Keratinocyte (primary cell): Measurements from ENCODE around the gene CORO7.
"Not testable (repeated sequence)": the region's sequence is repeated elsewhere in the genome, so short reads cannot be mapped to it uniquely, and the experiment has no call there.

Experiments
- EZH2 ChIP-seq: IDR thresholded peaks from one replicate; pipeline ENCODE4 v1.6.1; 2012; ENCODE audit warnings: inconsistent platforms, mild to moderate bottlenecking, low read length, moderate library complexity
- TF ChIP-seq, protein P1 (sequence below), 3 experiments: IDR thresholded peaks in 1 of 3; conservative IDR thresholded peaks in 1 of 3; optimal IDR thresholded peaks in 1 of 3; 2 replicates in 2 of 3; 3 replicates in 1 of 3; pipeline versions ENCODE3 to v1.5.1; 2011; ENCODE audit warnings: low read length in 3 of 3, mild to moderate bottlenecking in 3 of 3, moderate library complexity in 2 of 3, control low read depth in 1 of 3, inconsistent platforms in 1 of 3; ENCODE audit not compliant: insufficient read depth in 2 of 3; ENCODE audit errors: extremely low read depth in 1 of 3

- TF ChIP-seq, protein P1, sequence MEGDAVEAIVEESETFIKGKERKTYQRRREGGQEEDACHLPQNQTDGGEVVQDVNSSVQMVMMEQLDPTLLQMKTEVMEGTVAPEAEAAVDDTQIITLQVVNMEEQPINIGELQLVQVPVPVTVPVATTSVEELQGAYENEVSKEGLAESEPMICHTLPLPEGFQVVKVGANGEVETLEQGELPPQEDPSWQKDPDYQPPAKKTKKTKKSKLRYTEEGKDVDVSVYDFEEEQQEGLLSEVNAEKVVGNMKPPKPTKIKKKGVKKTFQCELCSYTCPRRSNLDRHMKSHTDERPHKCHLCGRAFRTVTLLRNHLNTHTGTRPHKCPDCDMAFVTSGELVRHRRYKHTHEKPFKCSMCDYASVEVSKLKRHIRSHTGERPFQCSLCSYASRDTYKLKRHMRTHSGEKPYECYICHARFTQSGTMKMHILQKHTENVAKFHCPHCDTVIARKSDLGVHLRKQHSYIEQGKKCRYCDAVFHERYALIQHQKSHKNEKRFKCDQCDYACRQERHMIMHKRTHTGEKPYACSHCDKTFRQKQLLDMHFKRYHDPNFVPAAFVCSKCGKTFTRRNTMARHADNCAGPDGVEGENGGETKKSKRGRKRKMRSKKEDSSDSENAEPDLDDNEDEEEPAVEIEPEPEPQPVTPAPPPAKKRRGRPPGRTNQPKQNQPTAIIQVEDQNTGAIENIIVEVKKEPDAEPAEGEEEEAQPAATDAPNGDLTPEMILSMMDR (optimal IDR thresholded peaks at IDR 0.05 in 1 of 3, IDR thresholded peaks at IDR 0.05 in 1 of 3, conservative IDR thresholded peaks at IDR 0.05 in 1 of 3; ENCODE audit: extremely low read depth in 1 of 3, insufficient read depth in 2 of 3, low read length in 3 of 3): not testable (repeated sequence)
- TF ChIP-seq EZH2: not testable (repeated sequence)
These were observed 72.0 kb downstream of the CORO7 start for GRCh38 chr16:4344300-4344982.
